ENCODE data around the gene C9orf43. TPM values are rescaled to one million over a fixed set of nuclear protein-coding genes. Genes with fewer than 3 reads are reported as not detected.
A peak's percentile ranks its signal among the peaks of the same experiment; 100 is the strongest.

C9orf43 gene
- total and polyA plus RNA-seq, 9 of the 15 experiments (the other 6 are each of a cell fraction or from before 2014, with no cell fraction given): 0.21 to 0.58 (median 0.33) TPM

GRCh38 chr9:113461943-113462342, 51.4 kb downstream of the C9orf43 start (continued):
- TF ChIP-seq TFAM (CRISPR knock-in tag; conservative IDR thresholded peaks at IDR 0.05) (no peak), ZNF224 (CRISPR knock-in tag; IDR thresholded peaks at IDR 0.05) (no peak), ZNF695 (CRISPR knock-in tag; IDR thresholded peaks at IDR 0.05) (no peak), RERE (CRISPR knock-in tag; IDR thresholded peaks at IDR 0.05; ENCODE audit: borderline replicate concordance) (no peak)

GRCh38 chr9:113462781-113463286, 52.3 kb downstream of the C9orf43 start:
- no peaks in the 10 kb centered on the region for H3K79me2 ChIP-seq (ENCODE audit: control insufficient read depth, insufficient read depth, low read length)
- intact Hi-C loops (cut with micrococcal nuclease): no loop called here
- H3K9ac ChIP-seq (ENCODE audit: insufficient read depth in 1 of 2, low read depth in 2 of 2, low read length in 2 of 2): 0 out of 4 replicates have a peak overlapping the region, but pooled peaks of 1 of the 2 experiments have one; percentile 30
- CTCF ChIA-PET (ENCODE audit: low intra/inter-chr PET ratio): no interaction called here
- no peak overlapping the region for H3K4me2 ChIP-seq (ENCODE audit: insufficient read depth, low read length)
- ATAC-seq: no peak
- in situ Hi-C loops (cut with MboI): no loop called here
- 10% methylated on average over 10 of the region's 11 CpGs for WGBS (ENCODE audit: insufficient coverage, low coverage, missing lambda C conversion rate)
- H3K4me3 ChIP-seq: no peak overlapping the region
- POLR2A ChIA-PET: interaction anchor here (1.9 kb wide), 1 partner anchor 11 kb away, joined by 5 read pairs; no protein-coding TSS in a partner anchor
- H3K27ac ChIP-seq (ENCODE audit: extremely low read depth, low read depth, low read length): no peak overlapping the region
- H3K36me3 ChIP-seq (ENCODE audit: control insufficient read depth, insufficient read depth, low read length): no peaks in the 10 kb centered on the region
- 0 out of 2 replicates have a peak, but pooled peaks cover 4% of the 10 kb centered on the region for H3K9me3 ChIP-seq (replicated peaks; ENCODE audit: control insufficient read depth, insufficient read depth, low read depth, low read length)
- BruUV-seq (replicated peaks): no TSS peak
- DNase-seq (ENCODE audit: extremely low read depth in 1 of 4, low spot score in 3 of 4): no peak
- FAIRE-seq: no peak
- peaks cover 0 to 8% of the 10 kb centered on the region in 2 experiments; a peak in 3 of 5 replicates for H3K4me1 ChIP-seq (replicated peaks in 1 of 2; ENCODE audit: control insufficient read depth in 2 of 2, insufficient read depth in 2 of 2, low read length in 2 of 2)
- H4K20me1 ChIP-seq (replicated peaks; ENCODE audit: control insufficient read depth, insufficient read depth, low read length): peaks cover 5% of the 10 kb centered on the region; the same call in 1 of the 2 replicates
- peaks cover 24 to 42% of the 10 kb centered on the region in 2 experiments; a peak in 4 of 5 replicates for H3K27me3 ChIP-seq (ENCODE audit: control insufficient read depth in 2 of 2, insufficient read depth in 2 of 2, low read length in 2 of 2)
- no peak overlapping the region for H2AFZ ChIP-seq (ENCODE audit: low read depth, low read length)
- H3K9me1 ChIP-seq (ENCODE audit: control insufficient read depth, insufficient read depth, low read length): no peaks in the 10 kb centered on the region
- TF ChIP-seq IRF1 (CRISPR knock-in tag; IDR thresholded peaks at IDR 0.05; ENCODE audit: borderline replicate concordance): no peak
